A673 (cell line): ENCODE data around the gene SEMA3A. TPM values are rescaled to one million over a fixed set of nuclear protein-coding genes. Genes with fewer than 3 reads are reported as not detected.

Experiments used
- BruUV-seq: library from RNA; stranded (reverse); fragments of 400-500 nt; replicated peaks from 2 replicates; lab custom pipeline; 2021; lab: Mats Ljungman, UMichigan
- CTCF ChIA-PET: fragments of 300-600 bp; sonication (Branson Sonifier 250); formaldehyde crosslinking; loops from one replicate; lab custom pipeline; 2022; ENCODE audit warnings: antibody characterized with exemption; lab: Charles Lee
- POLR2A ChIA-PET: fragments of 300-600 bp; sonication (Branson Sonifier 250); formaldehyde crosslinking; loops from one replicate; lab custom pipeline; 2022; ENCODE audit warnings: antibody characterized with exemption; ENCODE audit not compliant: low non-redundant PET; lab: Charles Lee
- DNase-seq: peaks from one replicate; pipeline ENCODE4 v3.0.0-alpha.2; 2015; ENCODE audit warnings: low spot score
- H3K27ac ChIP-seq: fragments of 200-600 bp; sonication (generic); 2 replicates; pipeline ENCODE4 v1.5.1; 2016; ENCODE audit warnings: mixed run types, low read depth, mild to moderate bottlenecking, mixed read lengths, antibody characterized with exemption, low read length; ENCODE audit not compliant: poor library complexity, severe bottlenecking
- H3K27me3 ChIP-seq: fragments of 200-600 bp; sonication (generic); replicated peaks from 2 replicates; pipeline ENCODE4 v1.6.1; 2017; ENCODE audit warnings: mixed run types, low read depth, mild to moderate bottlenecking, mixed read lengths, antibody characterized with exemption, low read length; ENCODE audit not compliant: insufficient read depth, poor library complexity
- H3K36me3 ChIP-seq: fragments of 200-600 bp; sonication (generic); 2 replicates; pipeline ENCODE4 v1.6.1; 2016; ENCODE audit warnings: mixed run types, mild to moderate bottlenecking, mixed read lengths, antibody characterized with exemption, low read length; ENCODE audit not compliant: insufficient read depth, poor library complexity, severe bottlenecking
- H3K4me1 ChIP-seq: fragments of 200-600 bp; sonication (generic); 2 replicates; pipeline ENCODE4 v1.6.1; 2017; ENCODE audit warnings: mixed run types, mild to moderate bottlenecking, mixed read lengths, antibody characterized with exemption, low read length; ENCODE audit not compliant: insufficient read depth, poor library complexity, severe bottlenecking
- H3K4me3 ChIP-seq: fragments of 200-600 bp; sonication (generic); 2 replicates; pipeline ENCODE4 v1.5.1; 2016; ENCODE audit warnings: low read depth, mixed run types, mild to moderate bottlenecking, mixed read lengths, low read length; ENCODE audit not compliant: poor library complexity, severe bottlenecking
- H3K9me3 ChIP-seq: fragments of 200-600 bp; sonication (generic); 2 replicates; pipeline ENCODE4 v1.6.1; 2016; ENCODE audit warnings: mixed run types, low read depth, mild to moderate bottlenecking, mixed read lengths, antibody characterized with exemption, low read length; ENCODE audit not compliant: poor library complexity, severe bottlenecking
- CTCF ChIP-seq: fragments of 300-800, 200-600 bp; sonication (generic); conservative IDR thresholded peaks from 2 replicates; pipeline ENCODE4 v1.5.1; 2017; ENCODE audit warnings: low read depth, mild to moderate bottlenecking, antibody characterized with exemption, low read length, moderate library complexity, mixed read lengths
- EZH2 ChIP-seq: fragments of 200-600 bp; sonication (generic); IDR thresholded peaks from 2 replicates; pipeline ENCODE4 v1.6.1; 2017; ENCODE audit warnings: borderline replicate concordance, low read depth, mild to moderate bottlenecking, mixed read lengths, antibody characterized with exemption, low read length; ENCODE audit not compliant: poor library complexity, severe bottlenecking
- intact Hi-C: fragments of 100-400 bp; cut with micrococcal nuclease; formaldehyde crosslinking; loops from one replicate; pipeline ENCODE4 v1.10.0; 2022; ENCODE audit not compliant: unreplicated experiment
- total RNA-seq: library from RNA; stranded (reverse); gene quantifications from 2 replicates; pipeline ENCODE4 v1.2.3, GENCODE V29; 2021

SEMA3A gene
- total RNA-seq, 1 experiment from 2014 or later = 22.8 TPM

- Histone ChIP-seq H3K4me1 (no peaks in the 10 kb centered on the region), H3K36me3 (no peaks in the 10 kb centered on the region), H3K9me3 (no peaks in the 10 kb centered on the region), H3K27me3 (no peaks in the 10 kb centered on the region), H3K4me3 (no peak overlapping the region), H3K27ac (no peak overlapping the region)
- ChIA-PET CTCF (no interaction called here), POLR2A (no interaction called here)
- intact Hi-C loops = loop anchor here (10.0 kb wide), 1 partner anchor 1919 kb away; no protein-coding TSS in a partner anchor
- TF ChIP-seq CTCF (no peak), EZH2 (no peak)
- no peak for DNase-seq
- no TSS peak for BruUV-seq
Measured at GRCh38 chr7:83925860-83926259, 268.7 kb downstream of the SEMA3A start.

DNA sequence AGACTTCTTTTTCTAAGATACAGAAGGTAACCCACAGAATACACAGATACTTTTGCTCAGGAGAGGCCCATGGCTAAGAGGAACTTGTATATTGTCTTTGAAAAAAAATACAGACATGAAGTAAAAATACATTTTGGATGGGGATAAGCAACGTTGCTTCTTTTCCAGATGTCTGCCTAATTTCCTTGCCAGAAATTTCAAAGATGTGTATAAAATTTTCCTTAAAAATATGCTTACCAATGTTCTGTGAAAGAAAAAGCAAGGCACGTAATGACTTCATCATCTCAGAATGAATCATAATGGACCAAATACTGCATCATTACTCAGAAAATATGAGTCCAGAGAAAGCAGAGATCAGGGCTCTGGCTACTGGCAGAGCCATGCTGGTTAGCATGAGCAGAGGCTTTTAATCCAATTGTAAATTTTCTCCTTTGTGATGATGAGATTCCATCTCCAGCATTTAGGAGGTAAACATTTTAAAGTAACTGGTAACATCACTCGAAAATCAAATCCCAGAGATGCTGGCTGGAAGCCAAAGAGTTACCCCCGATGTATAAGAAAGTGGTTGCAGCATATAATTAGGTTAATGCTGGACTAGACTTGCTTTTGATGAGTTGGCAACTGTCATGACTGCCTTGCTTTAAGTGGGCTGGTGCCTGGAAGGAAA is 272.5 kb downstream of the SEMA3A start:
- no peaks in the 10 kb centered on the region for H3K4me1 ChIP-seq
- DNase-seq = peak; percentile 4
- no peak overlapping the region for H3K27ac ChIP-seq
- no peak overlapping the region for H3K4me3 ChIP-seq
- CTCF ChIA-PET = no interaction called here
- no peaks in the 10 kb centered on the region for H3K9me3 ChIP-seq
- intact Hi-C loops = loop anchor here (10.0 kb wide), 1 partner anchor 1923 kb away; no protein-coding TSS in a partner anchor
- TF ChIP-seq CTCF = no peak
- no peak for TF ChIP-seq EZH2
- POLR2A ChIA-PET = no interaction called here
- no TSS peak for BruUV-seq
- no peaks in the 10 kb centered on the region for H3K27me3 ChIP-seq
- no peaks in the 10 kb centered on the region for H3K36me3 ChIP-seq

DNA sequence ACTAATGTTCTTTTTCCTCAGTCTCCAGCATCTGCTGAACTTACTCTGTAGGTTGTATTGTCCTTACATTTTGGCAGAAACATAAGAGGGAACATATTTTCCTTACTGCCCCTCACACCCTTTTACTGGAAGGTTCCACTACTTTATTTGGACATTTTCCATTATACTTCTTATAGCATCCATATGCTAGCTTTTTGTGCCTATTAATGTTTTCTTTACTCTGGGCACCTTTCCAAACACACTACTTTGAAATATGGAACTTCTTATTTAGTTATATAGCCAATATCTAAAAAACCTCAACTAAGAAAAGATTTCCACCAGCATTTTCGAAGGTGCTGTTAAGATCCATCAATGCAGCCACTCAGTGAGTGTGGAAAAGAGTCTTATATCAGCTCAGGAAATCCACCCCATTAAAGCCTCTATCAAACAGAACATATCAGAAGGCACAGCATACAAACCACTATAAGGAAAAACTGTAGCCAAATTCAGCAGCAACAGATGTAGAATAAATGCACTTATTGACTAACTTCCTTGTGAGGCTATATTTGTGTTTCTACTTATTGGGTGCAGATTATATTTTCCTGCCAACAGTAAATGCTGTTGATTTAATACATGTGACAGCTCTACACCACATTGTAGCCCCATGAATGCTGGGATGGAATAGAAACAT is 273.2 kb downstream of the SEMA3A start:
- no peaks in the 10 kb centered on the region for H3K4me1 ChIP-seq
- H3K36me3 ChIP-seq = no peaks in the 10 kb centered on the region
- intact Hi-C loops = loop anchor here (10.0 kb wide), 1 partner anchor 1923 kb away; no protein-coding TSS in a partner anchor
- ChIA-PET POLR2A (no interaction called here), CTCF (no interaction called here)
- no peaks in the 10 kb centered on the region for H3K27me3 ChIP-seq
- no peak overlapping the region for H3K4me3 ChIP-seq
- DNase-seq = no peak
- no TSS peak for BruUV-seq
- TF ChIP-seq CTCF (no peak), EZH2 (no peak)
- H3K9me3 ChIP-seq = no peaks in the 10 kb centered on the region
- H3K27ac ChIP-seq = no peak overlapping the region
